Right lobe of liver (tissue), 4 donors: Measurements from ENCODE around the gene MUC4.

Experiments
- POLR2A ChIP-seq: fragments of 450-650 bp; IDR thresholded peaks from one replicate; pipeline ENCODE4 v1.6.1; 2017; ENCODE audit warnings: antibody characterized with exemption, mild to moderate bottlenecking
- TF ChIP-seq, protein P1 (sequence below), 4 donors: fragments of 200-600 bp in 3 of 4; fragments of 450-650 bp in 1 of 4; IDR thresholded peaks; one replicate each; pipeline versions ENCODE4 v1.5.1 to v1.8.0; 2016 to 2022; ENCODE audit warnings: antibody characterized with exemption in 4 of 4, mild to moderate bottlenecking in 2 of 4
- donor health status: DM: no; HTN: no; CAD: no.
- donor health status: DM: no; HTN: no; CAD: no.
- donor health status: DM: no; HTN: yes; CAD: no.

DNA sequence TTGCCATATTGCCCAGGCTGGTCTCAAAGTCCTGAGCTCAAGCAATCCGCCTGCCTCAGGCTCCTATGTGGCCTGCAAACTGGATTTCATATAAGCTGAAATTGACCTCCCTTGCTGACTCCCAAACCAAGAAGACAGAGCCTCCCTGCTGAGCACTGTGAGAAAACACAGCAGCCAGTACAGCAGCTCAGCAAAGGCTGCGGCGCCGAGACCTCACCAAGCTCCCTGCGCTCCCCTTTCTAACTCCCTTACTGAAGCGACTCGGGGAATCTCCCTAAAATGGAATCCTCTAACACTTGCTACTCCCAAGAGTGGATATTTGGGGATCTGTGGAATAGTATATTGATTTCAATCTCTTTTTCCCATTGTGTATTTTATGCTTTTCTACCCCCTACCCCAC, 56.3 kb downstream of the MUC4 start:
- TF ChIP-seq, protein P1, sequence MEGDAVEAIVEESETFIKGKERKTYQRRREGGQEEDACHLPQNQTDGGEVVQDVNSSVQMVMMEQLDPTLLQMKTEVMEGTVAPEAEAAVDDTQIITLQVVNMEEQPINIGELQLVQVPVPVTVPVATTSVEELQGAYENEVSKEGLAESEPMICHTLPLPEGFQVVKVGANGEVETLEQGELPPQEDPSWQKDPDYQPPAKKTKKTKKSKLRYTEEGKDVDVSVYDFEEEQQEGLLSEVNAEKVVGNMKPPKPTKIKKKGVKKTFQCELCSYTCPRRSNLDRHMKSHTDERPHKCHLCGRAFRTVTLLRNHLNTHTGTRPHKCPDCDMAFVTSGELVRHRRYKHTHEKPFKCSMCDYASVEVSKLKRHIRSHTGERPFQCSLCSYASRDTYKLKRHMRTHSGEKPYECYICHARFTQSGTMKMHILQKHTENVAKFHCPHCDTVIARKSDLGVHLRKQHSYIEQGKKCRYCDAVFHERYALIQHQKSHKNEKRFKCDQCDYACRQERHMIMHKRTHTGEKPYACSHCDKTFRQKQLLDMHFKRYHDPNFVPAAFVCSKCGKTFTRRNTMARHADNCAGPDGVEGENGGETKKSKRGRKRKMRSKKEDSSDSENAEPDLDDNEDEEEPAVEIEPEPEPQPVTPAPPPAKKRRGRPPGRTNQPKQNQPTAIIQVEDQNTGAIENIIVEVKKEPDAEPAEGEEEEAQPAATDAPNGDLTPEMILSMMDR (IDR thresholded peaks at IDR 0.05) = no peak
- no peak for TF ChIP-seq POLR2A
